Neural cell (in vitro differentiated cells): ENCODE results near the gene USP30.

Source experiments
- CTCF ChIP-seq: fragments of 450-650 bp; IDR thresholded peaks from 2 replicates; pipeline ENCODE4 v1.5.1; 2014; ENCODE audit warnings: antibody characterized with exemption, mild to moderate bottlenecking, moderate library complexity; ENCODE audit not compliant: poor library complexity, severe bottlenecking
- EP300 ChIP-seq: fragments of 450-650 bp; conservative IDR thresholded peaks from 2 replicates; pipeline ENCODE4 v1.6.1; 2014; ENCODE audit warnings: antibody characterized with exemption, mild to moderate bottlenecking, moderate library complexity; ENCODE audit not compliant: poor library complexity, severe bottlenecking
- EZH2 ChIP-seq: fragments of 200-600, 300-800 bp; shearing (Covaris generic), sonication (generic); IDR thresholded peaks from 2 replicates; pipeline ENCODE4 v1.6.1; 2014; ENCODE audit warnings: antibody characterized with exemption, low read length, borderline replicate concordance, mild to moderate bottlenecking; ENCODE audit not compliant: insufficient read depth, poor library complexity, severe bottlenecking
- MXI1 ChIP-seq: fragments of 450-650 bp; conservative IDR thresholded peaks from 2 replicates; pipeline ENCODE4 v1.6.1; 2014; ENCODE audit warnings: antibody characterized with exemption, mild to moderate bottlenecking; ENCODE audit not compliant: poor library complexity, severe bottlenecking
- POLR2AphosphoS5 ChIP-seq: IDR thresholded peaks from 2 replicates; pipeline ENCODE4 v1.6.1; 2012
- RAD21 ChIP-seq: fragments of 450-650 bp; conservative IDR thresholded peaks from 2 replicates; pipeline ENCODE4 v1.6.1; 2014; ENCODE audit warnings: antibody characterized with exemption, mild to moderate bottlenecking, moderate library complexity
- REST ChIP-seq: IDR thresholded peaks from 2 replicates; pipeline ENCODE4 v1.6.1; 2012; ENCODE audit warnings: borderline replicate concordance
- SMC3 ChIP-seq: fragments of 450-650 bp; conservative IDR thresholded peaks from 2 replicates; pipeline ENCODE4 v1.6.1; 2014; ENCODE audit warnings: antibody characterized with exemption, mild to moderate bottlenecking, moderate library complexity; ENCODE audit not compliant: poor library complexity
- TAF1 ChIP-seq: IDR thresholded peaks from 2 replicates; pipeline ENCODE4 v1.6.1; 2012; ENCODE audit warnings: low read depth

GRCh38 chr12:109052097-109052413 is 321 bp upstream of the USP30 start:
- TF ChIP-seq POLR2AphosphoS5 (no peak), CTCF (no peak), EZH2 (no peak), TAF1 (no peak), SMC3 (no peak), RAD21 (no peak), EP300 (no peak), MXI1 (no peak), REST (no peak)
